Testis (tissue), 3 donors: ENCODE measurements around the gene NTF3. TPM values are rescaled to one million over a fixed set of nuclear protein-coding genes. Genes with fewer than 3 reads are reported as not detected.

ENCODE experiments used
- DNase-seq: peaks from one replicate; pipeline ENCODE4 v3.0.0-alpha.2; 2019
- H3K27ac ChIP-seq, 2 donors: fragments of 200-600 bp; sonication (generic); one replicate each; pipeline ENCODE4 v1.5.1; 2019
- H3K27me3 ChIP-seq: fragments of 200-600 bp; sonication (generic); one replicate; pipeline ENCODE4 v1.5.1; 2019
- H3K36me3 ChIP-seq: fragments of 200-600 bp; sonication (generic); one replicate; pipeline ENCODE4 v1.5.1; 2017; ENCODE audit warnings: low read depth; ENCODE audit errors: missing control alignments
- H3K4me1 ChIP-seq: fragments of 200-600 bp; sonication (generic); one replicate; pipeline ENCODE4 v1.5.1; 2019
- H3K4me3 ChIP-seq, 2 donors: fragments of 200-600 bp; sonication (generic); one replicate each; pipeline ENCODE4 v1.5.1; 2017 to 2019
- H3K9me3 ChIP-seq: fragments of 200-600 bp; sonication (generic); one replicate; pipeline ENCODE4 v1.5.1; 2017
- POLR2A ChIP-seq: fragments of 450-650 bp; IDR thresholded peaks from one replicate; pipeline ENCODE4 v1.6.1; 2017; ENCODE audit warnings: antibody characterized with exemption, mild to moderate bottlenecking, moderate library complexity
- WGBS, 2 donors: methylation state at CpG; one replicate each; pipeline ENCODE4 v1.1.5; 2018; 5-methylcytosine and 5-hydroxymethylcytosine counted together
- intact Hi-C: fragments of 100-400 bp; cut with DNase I; formaldehyde crosslinking; loops from one replicate; pipeline ENCODE4 v1.15.1; 2023; ENCODE audit warnings: low total_unique reads
- polyA plus RNA-seq: library from polyadenylated mRNA; stranded (reverse); fragments of 350-450 nt; fragmentation: Illumina TruSeq; extraction: RNeasy Lipid Tissue Mini Kit (QIAGEN cat#74804); gene quantifications from one replicate; pipeline ENCODE4 v1.2.3, GENCODE V29; 2014; ENCODE audit warnings: low read depth, low replicate concordance; ENCODE audit not compliant: insufficient read depth
- total RNA-seq, 2 donors: library from RNA; depleted of rRNA; stranded (reverse); fragments of >200 nt; gene quantifications; one replicate each; pipeline ENCODE4 v1.2.3, GENCODE V29; 2016
- TF ChIP-seq, protein P1 (sequence below), 3 experiments: fragments of 450-650 bp in 2 of 3; fragments of 200-600 bp in 1 of 3; sonication (generic) in 1 of 3; IDR thresholded peaks; one replicate each; pipeline ENCODE4 v1.5.1; 2016 to 2019; ENCODE audit warnings: antibody characterized with exemption in 3 of 3, mild to moderate bottlenecking in 2 of 3, moderate library complexity in 1 of 3

NTF3 gene
- total and polyA plus RNA-seq, 3 donors from 2014 or later: 1.1 to 2.2 (median 1.4) TPM

DNA sequence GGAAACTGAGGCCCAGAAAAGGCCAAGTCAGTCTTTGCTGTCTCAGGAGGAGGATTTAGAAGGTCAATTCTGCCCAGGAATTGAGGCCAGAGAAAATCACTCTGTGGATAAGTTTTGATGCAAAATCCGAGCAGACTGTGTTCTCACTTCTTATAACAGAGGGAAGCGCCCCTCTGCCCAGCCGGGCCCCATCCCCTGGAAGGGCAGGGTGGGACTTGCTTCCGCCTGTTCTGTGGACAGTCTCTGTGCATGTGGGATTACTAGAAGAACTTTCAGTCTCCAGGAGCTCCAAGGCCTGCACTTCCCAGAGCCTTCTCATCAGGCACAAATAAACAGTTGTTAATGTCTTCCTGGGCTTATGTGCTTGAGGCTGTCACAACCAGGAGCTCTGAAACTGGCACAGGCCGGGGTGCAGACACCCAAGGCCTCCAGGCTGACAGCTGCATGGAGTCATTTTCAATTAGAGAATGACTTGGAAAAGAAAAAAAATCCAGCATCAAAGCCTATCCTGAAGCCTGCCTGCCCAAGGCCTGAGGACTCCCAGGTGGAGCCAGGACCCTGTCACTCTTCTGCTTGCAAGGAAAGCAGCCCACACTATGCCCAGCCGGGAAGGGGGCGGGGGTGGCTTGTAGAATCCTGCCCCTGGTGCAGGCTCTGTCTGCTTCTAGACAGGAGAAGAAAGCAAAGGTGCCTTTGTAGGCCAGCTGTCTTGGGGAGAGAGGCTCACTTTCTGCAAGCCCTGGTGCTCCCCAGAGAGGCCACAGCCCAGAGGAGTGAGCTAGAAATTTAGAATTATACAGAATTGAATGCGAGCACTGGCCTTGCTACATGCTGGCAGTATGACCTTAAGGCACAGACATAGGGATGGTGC lies 84.7 kb downstream of the NTF3 start:
- intact Hi-C loops: no loop called here
- WGBS, 2 donors: 87 to 93% methylated on average over 8 of the region's 8 CpGs
- TF ChIP-seq, protein P1, sequence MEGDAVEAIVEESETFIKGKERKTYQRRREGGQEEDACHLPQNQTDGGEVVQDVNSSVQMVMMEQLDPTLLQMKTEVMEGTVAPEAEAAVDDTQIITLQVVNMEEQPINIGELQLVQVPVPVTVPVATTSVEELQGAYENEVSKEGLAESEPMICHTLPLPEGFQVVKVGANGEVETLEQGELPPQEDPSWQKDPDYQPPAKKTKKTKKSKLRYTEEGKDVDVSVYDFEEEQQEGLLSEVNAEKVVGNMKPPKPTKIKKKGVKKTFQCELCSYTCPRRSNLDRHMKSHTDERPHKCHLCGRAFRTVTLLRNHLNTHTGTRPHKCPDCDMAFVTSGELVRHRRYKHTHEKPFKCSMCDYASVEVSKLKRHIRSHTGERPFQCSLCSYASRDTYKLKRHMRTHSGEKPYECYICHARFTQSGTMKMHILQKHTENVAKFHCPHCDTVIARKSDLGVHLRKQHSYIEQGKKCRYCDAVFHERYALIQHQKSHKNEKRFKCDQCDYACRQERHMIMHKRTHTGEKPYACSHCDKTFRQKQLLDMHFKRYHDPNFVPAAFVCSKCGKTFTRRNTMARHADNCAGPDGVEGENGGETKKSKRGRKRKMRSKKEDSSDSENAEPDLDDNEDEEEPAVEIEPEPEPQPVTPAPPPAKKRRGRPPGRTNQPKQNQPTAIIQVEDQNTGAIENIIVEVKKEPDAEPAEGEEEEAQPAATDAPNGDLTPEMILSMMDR (IDR thresholded peaks at IDR 0.05): no peak
- no peak for TF ChIP-seq POLR2A
- peaks cover 19% of the 10 kb centered on the region for H3K4me1 ChIP-seq
- no peaks in the 10 kb centered on the region for H3K27me3 ChIP-seq
- no peak for DNase-seq
- no peak overlapping the region for H3K27ac ChIP-seq
- no peak overlapping the region for H3K4me3 ChIP-seq
- no peaks in the 10 kb centered on the region for H3K9me3 ChIP-seq
- no peaks in the 10 kb centered on the region for H3K36me3 ChIP-seq

DNA sequence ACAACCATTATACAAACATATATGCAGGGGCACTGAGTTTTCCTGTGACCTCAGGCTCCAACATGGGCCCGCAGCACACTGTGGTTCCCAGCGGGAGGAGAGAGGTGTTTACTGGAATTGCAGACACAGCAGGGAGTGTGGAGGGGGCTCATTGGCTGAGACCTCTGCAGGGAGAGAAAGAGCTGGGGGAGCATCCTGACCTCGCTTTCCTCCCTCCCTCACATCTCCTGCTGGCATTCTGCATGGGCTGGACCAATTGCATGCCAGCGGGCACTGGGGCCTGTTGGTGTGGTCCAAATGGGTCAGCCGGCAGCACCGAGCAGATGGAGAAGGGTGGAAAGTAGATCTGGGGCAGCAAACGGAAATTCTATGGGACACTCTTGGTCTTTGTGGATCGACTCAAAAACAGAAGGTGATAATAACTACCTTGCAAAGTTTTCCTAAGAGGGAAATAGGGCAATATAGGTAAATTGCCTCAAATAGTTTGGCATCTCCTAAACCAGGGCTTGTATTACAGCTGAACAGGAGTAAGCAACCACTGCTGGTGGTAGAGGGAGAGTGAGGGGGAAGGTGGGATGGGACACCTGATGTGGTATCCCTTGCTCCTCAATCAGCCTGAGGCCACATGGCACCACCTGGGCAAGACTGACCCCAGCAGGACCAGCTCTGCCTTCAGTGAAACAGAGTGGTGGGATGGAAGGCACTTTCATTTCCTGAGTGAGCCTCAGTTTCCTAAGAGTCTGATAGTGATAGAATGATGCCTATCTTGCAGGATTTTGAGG lies 86.9 kb downstream of the NTF3 start:
- WGBS, 2 donors: 88 to 93% methylated on average over 8 of the region's 8 CpGs
- Histone ChIP-seq H3K27ac (no peak overlapping the region), H3K4me3 (no peak overlapping the region), H3K27me3 (no peaks in the 10 kb centered on the region), H3K4me1 (no peaks in the 10 kb centered on the region), H3K9me3 (no peaks in the 10 kb centered on the region), H3K36me3 (no peaks in the 10 kb centered on the region)
- no peak for TF ChIP-seq POLR2A
- TF ChIP-seq, protein P1 (IDR thresholded peaks at IDR 0.05): no peak
- intact Hi-C loops: no loop called here
- no peak for DNase-seq

DNA sequence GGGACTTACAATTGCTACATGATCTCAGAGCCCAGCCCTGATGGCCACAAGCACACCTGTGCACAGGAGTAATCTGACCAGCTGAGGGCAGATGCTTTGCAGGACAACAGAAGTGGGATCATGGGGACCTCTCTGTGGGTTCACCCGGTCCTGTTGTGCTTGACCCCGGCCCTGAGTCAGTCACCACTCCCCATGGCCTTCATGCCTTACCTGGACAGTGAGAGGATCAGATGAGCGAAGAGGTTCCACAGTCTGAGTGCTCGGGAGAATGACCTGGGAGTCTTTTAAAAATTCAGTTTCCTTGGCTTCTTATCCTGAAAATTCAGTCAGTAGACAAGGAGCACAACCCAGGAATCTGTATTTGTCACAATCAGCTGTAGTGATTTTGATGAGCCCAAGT lies 88.1 kb downstream of the NTF3 start:
- 88 to 95% methylated on average over 4 of the region's 4 CpGs for WGBS, 2 donors
- H3K4me1 ChIP-seq: no peaks in the 10 kb centered on the region
- no peaks in the 10 kb centered on the region for H3K9me3 ChIP-seq
- H3K27me3 ChIP-seq: no peaks in the 10 kb centered on the region
- no peak overlapping the region for H3K4me3 ChIP-seq
- TF ChIP-seq POLR2A: no peak
- TF ChIP-seq, protein P1 (IDR thresholded peaks at IDR 0.05): no peak
- no peak for DNase-seq
- H3K27ac ChIP-seq: no peak overlapping the region
- no peaks in the 10 kb centered on the region for H3K36me3 ChIP-seq
- intact Hi-C loops: no loop called here

DNA sequence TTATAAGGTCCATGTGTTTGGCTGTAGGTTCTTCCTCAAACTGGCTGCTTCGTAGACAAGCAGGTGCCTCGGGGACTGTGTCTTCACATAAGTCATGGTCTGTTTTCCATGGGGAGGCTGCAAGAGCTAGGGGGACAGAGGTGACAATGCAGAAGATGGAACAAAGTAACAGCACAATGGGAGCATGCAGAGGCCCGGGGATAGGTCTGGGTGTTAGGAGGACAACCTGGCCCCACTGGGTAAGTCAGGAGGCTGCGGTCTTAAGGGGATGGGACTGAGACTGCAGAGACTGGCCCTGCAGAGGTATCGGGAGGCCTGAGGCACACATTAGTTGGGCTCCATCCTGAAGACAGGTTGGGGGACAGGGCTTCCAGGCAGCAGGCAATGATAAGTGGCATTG lies 88.9 kb downstream of the NTF3 start:
- TF ChIP-seq, protein P1 (IDR thresholded peaks at IDR 0.05): no peak
- TF ChIP-seq POLR2A: no peak
- DNase-seq: no peak
- Histone ChIP-seq H3K9me3 (no peaks in the 10 kb centered on the region), H3K36me3 (no peaks in the 10 kb centered on the region), H3K27ac (no peak overlapping the region), H3K4me3 (no peak overlapping the region), H3K27me3 (no peaks in the 10 kb centered on the region), H3K4me1 (no peaks in the 10 kb centered on the region)
- 96 to 97% methylated on average over 5 of the region's 5 CpGs for WGBS, 2 donors
- intact Hi-C loops: no loop called here
